Measurements from ENCODE around the gene ESYT2.

ESYT2 gene

GRCh38 chr7:158825628-158826289 lies 3.5 kb downstream of the ESYT2 start:
- DNase-seq (ENCODE audit: low read depth) = no peak

GRCh38 chr7:158824028-158824427 lies 5.3 kb downstream of the ESYT2 start:
- no peak for DNase-seq (ENCODE audit: low read depth)

- DNase-seq (ENCODE audit: low read depth) = peak; percentile 54
These were observed 7.9 kb downstream of the ESYT2 start for GRCh38 chr7:158821171-158822031.

GRCh38 chr7:158820656-158821055 lies 8.7 kb downstream of the ESYT2 start:
- peak; percentile 51 for DNase-seq (ENCODE audit: low read depth)

- peak; percentile 76 for DNase-seq (ENCODE audit: low read depth)
These were observed 9.6 kb downstream of the ESYT2 start for GRCh38 chr7:158819571-158820203.

GRCh38 chr7:158818325-158819213 lies 10.7 kb downstream of the ESYT2 start:
- peak; percentile 98 for DNase-seq (ENCODE audit: low read depth)

GRCh38 chr7:158816995-158817394 lies 12.3 kb downstream of the ESYT2 start:
- DNase-seq (ENCODE audit: low read depth) = no peak

GRCh38 chr7:158816271-158816670 lies 13.0 kb downstream of the ESYT2 start:
- DNase-seq (ENCODE audit: low read depth) = no peak

- no peak for DNase-seq (ENCODE audit: low read depth)
These were observed 13.5 kb downstream of the ESYT2 start for GRCh38 chr7:158815800-158816128.

GRCh38 chr7:158815083-158815799 lies 14.1 kb downstream of the ESYT2 start:
- peak; percentile 60 for DNase-seq (ENCODE audit: low read depth)

GRCh38 chr7:158814637-158815036 lies 14.7 kb downstream of the ESYT2 start:
- DNase-seq (ENCODE audit: low read depth) = no peak

GRCh38 chr7:158812684-158813083 lies 16.6 kb downstream of the ESYT2 start:
- DNase-seq (ENCODE audit: low read depth) = no peak

- DNase-seq (ENCODE audit: low read depth) = no peak
These were observed 17.4 kb downstream of the ESYT2 start for GRCh38 chr7:158811894-158812293.

- DNase-seq (ENCODE audit: low read depth) = peak; percentile 98
These were observed 17.8 kb downstream of the ESYT2 start for GRCh38 chr7:158811461-158811860.

- peak; percentile 37 for DNase-seq (ENCODE audit: low read depth)
These were observed 18.5 kb downstream of the ESYT2 start for GRCh38 chr7:158810846-158811245.

GRCh38 chr7:158809596-158809995 lies 19.7 kb downstream of the ESYT2 start:
- peak; percentile 65 for DNase-seq (ENCODE audit: low read depth)

GRCh38 chr7:158808126-158808525 lies 21.2 kb downstream of the ESYT2 start:
- no peak for DNase-seq (ENCODE audit: low read depth)

- DNase-seq (ENCODE audit: low read depth) = no peak
These were observed 23.4 kb downstream of the ESYT2 start for GRCh38 chr7:158805937-158806336.

GRCh38 chr7:158805414-158805813 lies 23.9 kb downstream of the ESYT2 start:
- DNase-seq (ENCODE audit: low read depth) = no peak

- no peak for DNase-seq (ENCODE audit: low read depth)
These were observed 25.0 kb downstream of the ESYT2 start for GRCh38 chr7:158804335-158804734.

GRCh38 chr7:158803367-158803969 lies 25.8 kb downstream of the ESYT2 start:
- DNase-seq (ENCODE audit: low read depth) = no peak
